Activated effector memory CD4-positive, alpha-beta T cell treated with anti-CD3 and anti-CD28 coated beads, Interleukin-2, amount 50 U/mL, for 16 hours (primary cell): ENCODE measurements around the gene SLC37A3.

Source experiments
- DNase-seq: peaks from one replicate; pipeline ENCODE4 v3.0.0-alpha.2; 2020

SLC37A3 gene

DNA sequence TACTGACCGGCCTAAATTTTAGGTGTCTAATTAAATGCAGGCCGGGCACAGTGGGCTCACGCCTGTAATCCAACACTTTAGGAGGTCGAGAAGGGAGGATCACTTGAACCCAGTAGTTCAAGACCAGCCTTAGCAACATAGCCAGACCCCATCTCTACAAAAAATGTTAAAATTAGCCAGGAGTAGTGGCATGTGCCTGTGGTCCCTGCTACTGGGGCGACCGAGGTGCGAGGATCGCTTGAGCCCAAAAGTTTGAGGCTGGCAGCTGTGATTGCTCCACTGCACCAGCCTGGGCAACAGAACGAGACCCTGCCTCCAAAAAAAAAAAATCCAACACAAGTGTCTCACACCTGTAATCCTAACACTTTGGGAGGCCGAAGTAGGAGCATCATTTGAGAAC lies 491 bp upstream of the SLC37A3 start:
- no peak for DNase-seq

DNA sequence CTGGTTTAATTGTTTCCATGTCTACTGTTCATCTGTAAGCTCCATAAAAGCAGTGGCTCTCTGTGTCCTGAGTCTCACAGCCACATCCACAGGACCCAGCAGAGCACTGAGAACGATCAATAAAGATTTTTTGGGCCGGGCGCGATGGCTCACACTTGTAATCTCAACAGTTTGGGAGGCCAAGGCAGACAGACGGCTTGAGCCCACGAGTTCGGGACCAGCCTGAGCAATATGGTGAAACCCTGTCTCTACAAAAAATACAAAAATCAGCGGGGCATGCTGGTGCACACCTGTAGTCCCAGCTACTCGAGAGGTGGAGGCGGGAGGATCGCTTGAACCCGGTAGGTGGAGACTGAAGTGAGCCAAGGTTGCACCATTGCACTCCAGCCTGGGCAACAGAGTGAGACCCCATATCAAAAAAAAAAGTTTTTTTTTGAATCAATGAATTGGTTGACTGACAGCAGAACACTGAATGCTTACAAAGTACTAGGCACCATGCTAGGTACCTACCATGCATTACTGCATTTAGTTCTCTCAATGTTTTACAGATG lies 4.5 kb downstream of the SLC37A3 start:
- no peak for DNase-seq

DNA sequence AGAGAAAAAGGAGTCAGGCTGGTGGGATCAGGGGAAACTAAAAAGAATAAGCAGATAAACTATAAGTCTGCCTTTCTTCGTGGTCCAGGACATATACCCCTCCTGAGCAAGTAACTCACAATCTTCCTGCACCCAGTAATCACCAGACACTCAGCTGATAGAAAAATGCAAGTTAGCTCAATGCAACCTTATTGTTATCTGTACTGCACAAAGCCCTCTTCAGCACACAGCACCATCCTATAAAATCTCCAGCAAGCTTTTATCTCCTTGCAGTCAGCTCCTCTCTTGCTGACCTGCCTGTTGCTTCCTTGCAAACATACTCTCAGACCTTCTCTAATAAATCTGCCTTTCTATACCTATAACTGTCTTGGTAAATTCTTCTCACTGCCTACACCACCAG lies 6.7 kb downstream of the SLC37A3 start:
- DNase-seq, result no peak

DNA sequence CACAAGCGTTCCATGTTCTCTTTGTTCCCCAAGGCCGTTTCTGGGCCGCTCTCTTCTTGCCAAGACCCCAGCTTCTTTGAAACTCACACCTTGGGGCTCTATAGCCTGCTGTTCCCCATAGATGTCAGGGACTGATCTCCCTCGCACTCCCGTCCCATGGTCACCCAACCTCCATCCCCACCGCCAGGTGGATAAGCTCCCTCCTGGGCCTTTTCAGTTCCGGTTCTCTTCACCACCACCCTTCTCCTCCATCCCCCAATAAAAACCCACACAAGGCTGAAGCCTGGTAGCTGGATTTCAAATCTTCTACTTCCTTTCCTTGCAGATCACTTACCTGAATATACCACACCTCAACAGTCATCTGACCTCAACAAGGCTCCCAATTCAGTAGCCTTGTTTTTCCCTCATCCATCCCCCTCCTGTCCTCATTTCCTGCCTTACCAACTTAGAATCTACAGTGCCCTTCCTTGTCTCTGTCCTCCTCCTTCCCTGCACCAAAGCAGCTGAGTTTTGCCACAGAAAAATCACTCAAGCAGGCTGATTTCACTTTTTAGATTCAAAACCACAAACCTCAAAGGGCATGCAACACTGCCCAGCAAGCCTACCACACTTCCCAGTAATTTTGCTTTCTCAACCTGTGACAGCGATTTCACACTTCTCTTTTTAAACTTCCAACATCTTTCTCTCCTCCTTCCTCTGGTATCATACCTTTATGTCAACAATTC lies 7.7 kb downstream of the SLC37A3 start:
- no peak for DNase-seq

DNA sequence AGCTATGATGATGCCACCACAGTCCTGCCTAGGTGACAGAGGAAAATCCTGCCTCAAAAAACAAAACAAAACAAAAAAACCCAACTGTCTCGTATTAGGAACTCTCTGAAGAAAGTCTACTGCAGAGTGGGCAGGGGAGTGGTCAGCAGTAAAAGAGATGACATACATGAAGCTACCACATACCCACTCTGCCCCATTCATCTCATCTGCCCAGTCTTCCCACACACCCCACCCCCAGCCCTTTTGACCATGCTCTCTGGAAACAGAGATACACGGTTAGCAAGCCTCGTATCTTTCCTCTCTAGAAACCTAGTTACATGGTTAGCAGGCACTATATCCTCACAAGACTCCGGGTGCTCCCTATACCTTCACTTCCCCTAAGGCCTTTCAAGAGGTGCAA lies 8.3 kb downstream of the SLC37A3 start:
- no peak for DNase-seq

DNA sequence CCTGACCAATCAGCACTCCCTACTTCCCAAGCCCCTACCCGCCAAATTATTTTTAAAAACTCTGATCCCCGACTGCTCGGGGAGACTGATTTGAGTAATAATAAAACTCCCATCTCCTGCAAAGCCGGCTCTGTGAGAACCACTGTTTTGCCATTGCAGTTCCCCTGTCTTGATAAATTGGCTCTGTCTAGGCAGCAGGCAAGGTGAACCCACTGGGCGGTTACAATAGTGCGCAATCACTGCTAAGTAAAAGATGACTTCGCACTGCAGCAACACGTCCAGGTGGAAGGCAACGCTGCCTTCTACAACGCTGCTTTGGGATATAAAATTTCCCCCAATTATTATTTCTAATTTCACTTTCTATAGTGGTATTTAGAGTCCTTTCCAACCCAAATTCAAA lies 8.9 kb downstream of the SLC37A3 start:
- no peak for DNase-seq

DNA sequence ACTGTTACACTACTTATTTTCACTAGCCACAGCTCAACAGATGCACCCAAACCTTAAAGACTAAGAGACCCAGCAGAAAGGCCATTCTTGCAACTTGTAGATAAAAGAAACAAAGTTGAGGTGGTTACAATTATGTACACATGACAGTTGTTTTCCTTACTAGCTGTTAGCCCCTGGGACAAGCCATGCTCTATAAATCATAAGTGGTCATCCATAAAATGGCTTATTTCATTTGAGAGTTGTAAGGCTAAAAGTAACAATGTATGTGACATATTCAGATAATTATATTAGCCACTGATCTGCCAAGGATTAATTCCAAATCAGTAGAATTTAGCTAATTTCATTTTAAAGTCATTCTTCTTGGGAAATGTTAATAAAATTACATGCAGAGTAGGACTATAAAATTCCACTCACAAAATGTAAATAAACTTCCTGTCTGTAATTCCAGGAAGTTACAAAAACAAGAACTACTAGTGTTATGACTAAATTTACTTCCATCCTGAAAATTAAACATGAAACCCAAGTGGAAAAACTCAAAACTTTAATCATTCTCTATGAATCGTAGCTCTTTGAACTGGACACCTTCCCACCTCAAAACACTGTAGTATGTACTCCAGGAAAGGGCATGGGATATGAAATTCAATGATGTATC lies 13.3 kb downstream of the SLC37A3 start:
- DNase-seq, result no peak

DNA sequence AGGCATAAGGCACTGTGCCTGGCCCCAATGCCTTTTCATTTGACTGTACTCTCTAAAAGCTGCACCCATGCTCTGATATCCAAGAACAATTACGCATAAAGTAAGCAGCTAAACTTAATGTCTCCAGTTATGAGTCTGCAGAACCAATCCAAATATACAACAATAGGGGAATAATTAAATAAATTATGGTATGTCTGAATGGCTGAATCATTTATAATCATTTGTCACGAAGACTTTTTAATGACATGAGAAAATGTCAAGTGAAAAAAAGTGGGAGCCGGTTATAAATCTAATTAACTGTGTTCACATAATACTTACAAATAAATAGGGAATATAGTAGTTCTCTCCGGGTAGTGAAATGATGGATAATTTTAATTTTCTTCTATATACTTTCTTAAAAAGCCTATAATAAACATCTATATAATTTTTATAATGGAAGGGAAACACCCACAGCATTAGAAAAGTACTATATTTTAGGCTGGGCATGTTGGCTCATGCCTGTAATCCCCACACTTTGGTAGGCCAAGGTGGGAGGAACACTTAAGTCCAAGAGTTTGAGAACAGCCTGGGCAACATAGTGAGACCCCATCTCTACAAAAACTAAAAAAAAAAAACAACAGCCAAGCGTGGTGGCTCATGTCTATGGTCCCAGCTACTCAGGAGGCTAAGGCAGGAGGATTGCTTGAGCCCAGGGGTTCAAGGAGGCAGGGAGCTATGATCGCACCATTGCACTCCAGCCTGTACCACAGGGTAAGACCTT lies 14.2 kb downstream of the SLC37A3 start:
- peak; percentile 9 for DNase-seq

DNA sequence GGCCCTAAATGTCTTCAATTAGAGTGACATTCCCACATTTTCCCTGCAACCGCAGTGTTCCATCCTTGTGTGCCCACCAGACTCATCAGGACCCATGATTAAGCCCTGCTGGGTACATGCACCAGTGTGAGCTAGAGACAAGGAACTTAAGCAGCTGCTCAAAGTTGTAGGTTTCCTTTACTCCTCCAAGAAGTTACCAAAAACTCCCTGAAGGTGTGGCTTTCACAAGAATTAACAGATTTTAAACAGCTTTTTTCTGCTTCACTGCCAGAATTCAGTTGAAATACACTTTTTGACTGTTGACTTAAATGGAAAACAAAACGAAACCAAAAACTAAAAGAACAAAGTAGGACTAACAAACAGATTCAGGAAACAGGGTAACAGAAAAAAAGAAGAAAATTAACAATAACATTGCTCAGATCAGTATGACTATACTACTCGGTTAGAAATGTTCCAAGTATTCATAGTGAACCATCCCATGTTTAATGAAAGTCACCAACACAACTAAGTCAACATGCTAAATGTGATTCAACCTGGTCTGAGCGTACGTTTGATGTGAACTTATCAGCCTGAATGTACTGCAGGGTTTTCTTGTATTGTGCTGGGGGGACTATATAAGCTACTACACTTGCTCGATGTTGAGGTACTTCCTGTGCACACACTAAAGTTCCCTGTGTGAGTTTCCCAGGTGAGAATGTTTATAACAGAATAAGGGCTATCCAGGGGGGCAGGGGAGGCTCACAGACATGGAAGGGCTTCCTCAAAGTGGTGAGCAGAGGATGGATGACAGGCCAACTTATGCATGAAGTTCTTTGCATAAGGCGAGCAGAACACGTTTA lies 22.2 kb downstream of the SLC37A3 start:
- DNase-seq, result peak; percentile 66

DNA sequence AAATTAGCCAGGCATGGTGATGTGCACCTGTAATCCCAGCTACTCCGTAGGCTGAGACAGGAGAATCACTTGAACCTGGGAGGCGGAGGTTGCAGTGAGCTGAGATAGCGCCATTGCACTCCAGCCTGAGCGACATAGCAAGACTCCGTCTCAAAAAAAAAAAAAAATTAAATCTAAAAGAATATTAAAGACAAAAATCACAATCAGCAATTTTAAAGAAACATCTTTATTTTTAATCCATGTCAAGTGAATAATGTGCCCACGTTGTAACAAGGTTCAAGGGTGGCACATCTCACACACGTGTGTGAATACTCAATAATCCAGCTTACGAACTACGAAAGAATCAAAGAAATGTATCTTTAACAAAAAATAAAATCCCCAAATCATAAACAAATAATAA lies 23.0 kb downstream of the SLC37A3 start:
- DNase-seq, result no peak

DNA sequence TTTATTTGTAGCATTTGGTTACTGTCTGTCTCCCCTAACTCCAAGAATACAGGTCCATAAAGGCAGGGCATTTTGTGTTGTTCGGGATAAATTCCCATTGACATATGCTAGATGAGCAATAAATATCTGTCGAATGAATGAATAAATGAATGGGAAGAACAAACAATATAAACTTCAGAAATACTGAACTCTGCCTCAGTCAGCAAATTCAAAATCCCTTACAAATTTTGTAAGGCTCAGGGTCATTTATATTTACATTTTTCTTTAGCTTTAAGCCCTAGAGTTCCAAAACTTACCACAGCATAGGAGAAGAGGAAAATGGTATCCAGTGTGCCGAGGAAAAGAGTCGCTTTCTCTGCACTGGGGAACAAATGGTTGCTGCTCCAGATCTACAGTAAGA lies 29.0 kb downstream of the SLC37A3 start:
- DNase-seq, result no peak

DNA sequence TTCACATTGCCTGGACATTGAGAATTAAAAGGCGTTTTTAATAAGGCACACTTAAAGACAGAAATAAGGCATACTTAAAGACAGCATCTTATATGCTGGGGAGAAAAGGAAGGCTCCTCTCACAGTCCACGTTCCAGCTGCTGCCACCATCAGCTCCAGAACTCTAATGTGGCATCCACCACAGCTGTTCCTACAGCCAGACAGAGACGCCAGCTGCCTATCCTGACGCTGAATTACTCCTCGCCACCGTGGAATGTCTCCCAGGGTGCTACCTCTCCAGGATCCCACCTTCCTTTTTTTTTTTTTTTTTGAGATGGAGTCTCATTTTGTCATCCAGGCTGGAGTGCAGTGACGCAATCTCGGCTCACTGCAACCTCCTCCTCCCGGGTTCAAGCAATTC lies 30.8 kb downstream of the SLC37A3 start:
- peak; percentile 55 for DNase-seq

DNA sequence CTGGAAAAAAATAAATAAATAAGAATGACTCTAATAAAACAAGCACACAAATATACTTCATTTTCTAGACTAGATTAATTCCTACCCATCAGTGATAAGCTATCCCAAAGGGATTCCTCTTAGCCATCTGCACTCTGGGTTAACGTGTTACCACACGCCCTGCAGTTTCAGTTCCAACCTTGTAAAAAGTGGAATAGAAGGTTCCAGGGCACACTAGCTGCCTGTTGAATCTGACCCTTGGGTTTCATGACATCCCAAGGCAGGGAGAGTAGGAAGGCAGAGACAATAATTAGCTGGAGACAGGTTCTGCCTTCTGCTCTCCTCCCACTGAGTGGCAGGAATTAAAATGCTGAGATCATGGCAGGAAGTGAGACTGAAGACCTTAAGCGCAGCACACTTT lies 33.5 kb downstream of the SLC37A3 start:
- DNase-seq, result no peak

DNA sequence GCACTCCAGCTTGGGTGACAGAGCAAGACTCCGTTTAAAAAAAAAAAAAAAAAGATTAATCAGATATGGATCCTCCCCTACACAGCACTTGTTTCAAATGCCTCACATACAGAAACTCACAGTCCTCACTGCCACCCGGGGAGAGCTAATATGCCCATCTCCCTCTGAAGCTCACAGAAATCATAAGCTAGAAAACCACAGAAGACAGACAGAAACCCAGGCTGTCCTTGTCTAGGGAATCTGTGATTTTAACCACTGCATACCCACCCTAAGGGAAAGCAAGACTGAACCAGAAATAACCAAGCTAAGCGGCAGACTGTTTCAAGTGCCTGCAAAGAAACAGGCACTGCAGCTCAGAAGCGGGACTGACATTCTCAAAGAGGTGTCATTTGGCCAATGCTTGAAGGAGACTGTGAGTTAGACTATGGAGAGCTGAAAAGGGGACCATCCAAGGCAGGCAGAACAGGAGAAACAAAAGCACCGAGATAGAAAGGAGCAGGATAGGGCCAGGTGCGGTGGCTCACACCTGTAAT lies 37.6 kb downstream of the SLC37A3 start:
- DNase-seq, result no peak

DNA sequence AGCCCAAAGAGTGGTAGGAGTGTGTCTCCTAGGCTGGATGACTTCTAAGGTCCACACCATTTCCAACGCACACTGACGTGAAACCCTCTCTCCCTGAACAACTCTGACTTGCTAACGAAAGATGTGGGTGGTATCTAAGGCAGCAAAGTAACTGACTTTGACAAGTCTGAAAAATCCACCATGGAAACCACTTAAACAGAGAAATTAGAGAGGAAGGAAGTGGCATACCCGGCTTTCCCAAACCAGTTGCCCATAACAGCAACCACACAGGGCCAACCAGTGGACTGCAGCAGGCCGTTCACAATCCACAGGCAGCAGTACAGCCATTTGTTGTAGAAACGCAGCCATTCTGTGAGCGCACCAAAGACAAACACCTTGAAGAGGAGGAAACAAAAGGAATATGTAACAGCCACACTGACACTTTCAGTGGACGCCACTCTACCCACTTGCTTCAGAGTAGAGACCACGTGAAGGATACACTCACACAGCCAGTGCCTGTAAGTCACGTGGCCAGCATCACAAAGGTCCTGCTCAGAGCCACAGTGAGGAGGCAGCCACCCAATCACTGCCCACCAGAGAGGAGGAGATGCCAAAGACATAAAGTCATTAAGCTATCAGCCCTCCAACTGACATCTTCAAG lies 39.8 kb downstream of the SLC37A3 start:
- DNase-seq, result peak; percentile 76

DNA sequence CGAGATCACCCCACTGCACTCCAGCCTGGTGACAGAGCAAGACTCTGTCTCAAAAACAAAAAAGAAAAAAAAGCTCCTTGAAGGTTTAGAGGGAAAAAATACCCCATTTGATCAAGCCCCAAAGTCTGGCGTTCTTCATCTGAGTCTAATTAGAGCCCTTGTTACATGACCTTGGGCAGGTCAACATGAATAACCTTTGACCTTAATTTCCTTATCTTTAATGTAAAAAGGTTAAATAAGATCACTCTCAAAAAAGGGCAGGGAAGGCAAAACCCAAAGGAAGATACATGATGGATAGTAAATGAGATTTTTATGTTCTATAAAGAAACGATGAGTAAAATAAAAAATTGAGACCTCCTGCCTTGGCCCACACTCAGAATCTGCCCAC lies 40.3 kb downstream of the SLC37A3 start:
- no peak for DNase-seq

DNA sequence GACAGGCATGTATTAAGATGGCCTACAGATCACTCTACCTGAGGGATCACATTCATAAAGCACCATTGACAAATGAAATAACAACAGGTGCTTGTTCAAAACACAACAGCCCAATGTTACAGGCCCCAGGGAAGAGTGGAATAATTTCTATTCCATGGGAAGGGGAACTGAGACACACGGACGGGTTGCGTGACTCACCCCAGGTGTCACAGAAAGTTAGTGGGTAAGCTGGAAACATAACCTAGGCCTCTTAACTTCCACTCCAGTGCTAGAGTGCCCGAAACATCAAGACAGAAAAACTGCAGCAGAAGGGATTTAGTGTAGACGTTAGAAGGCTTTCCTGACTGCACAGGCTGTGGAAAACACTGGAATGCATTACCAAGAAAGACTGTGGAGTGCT lies 48.3 kb downstream of the SLC37A3 start:
- DNase-seq, result no peak

DNA sequence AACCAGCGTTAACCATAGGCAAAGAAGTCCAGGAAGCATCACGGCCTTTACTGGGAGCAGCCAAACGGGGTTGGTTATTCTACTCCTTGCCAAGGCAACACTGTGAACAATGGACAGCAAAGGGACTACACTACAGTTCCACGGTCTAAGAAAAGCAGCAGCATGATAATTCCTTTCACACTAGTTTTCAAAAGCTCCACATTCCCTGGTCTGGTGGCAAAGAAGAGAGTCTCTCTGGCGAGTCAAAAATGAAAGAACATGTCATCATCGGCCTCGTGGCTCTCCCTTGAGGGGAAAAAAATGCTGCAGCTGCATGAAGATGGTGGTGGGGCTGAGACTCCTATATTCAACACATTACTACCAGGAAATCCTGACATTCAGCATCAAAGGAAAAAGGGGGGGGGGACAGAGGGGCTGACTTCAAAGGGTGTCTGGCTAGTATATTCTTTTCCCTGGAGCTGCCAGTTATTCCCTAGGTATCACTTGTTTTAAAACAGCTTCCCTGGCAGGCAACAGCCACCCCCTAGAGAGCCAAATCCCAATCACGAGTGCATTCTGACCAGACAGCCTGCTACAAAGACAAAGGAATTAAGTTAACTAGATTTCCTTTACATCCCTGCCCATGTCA lies 49.1 kb downstream of the SLC37A3 start:
- no peak for DNase-seq

DNA sequence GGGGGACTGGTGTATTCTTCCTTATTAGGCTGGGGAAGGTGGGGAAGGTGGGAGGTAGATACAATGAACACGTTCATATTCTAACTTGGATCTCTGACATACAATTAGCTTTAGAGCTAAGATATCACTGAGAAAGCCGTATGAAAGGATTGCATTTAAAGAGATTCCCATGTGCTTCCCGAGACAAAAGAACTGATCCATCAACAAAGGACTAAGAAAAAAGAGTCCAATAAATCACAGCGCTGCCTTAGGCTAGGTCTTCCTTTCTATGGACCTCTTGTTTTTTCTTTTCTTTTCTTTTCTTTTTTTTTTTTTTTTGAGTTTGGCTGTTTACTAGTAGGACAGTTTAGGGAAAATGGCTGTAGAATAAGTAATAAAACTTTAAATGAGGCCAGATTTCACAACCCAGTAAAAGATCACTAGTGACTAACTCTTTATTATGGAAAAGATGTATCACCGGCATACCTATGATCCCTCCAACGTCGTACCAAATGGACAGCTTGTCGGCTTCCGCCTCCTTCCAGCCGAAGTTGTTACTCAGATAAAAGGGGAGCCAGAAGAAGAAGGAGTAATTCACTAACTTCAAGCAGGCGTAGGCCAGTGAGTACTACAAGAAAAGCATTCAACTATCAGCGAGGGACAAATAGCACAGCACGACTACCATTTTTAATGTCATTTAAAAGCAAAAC lies 50.0 kb downstream of the SLC37A3 start:
- no peak for DNase-seq

DNA sequence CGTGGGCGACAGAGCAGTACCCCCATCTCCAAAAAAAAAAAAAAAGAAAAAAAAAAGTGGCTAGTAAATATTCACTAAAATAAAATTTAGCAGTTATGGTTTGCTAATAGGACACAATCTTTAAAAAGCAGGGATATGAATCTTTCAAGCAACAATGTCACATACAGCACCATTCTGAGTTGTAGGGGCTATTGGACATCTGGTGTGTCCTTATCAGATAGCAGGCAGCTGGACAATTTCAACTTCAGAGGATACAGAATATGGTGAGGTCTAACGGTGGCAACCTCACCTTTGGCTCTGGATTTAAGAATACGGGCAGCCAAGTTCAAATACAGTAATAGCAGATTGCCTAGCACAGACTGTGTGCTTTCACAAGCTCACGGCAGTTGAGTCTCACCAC lies 51.1 kb downstream of the SLC37A3 start:
- no peak for DNase-seq

DNA sequence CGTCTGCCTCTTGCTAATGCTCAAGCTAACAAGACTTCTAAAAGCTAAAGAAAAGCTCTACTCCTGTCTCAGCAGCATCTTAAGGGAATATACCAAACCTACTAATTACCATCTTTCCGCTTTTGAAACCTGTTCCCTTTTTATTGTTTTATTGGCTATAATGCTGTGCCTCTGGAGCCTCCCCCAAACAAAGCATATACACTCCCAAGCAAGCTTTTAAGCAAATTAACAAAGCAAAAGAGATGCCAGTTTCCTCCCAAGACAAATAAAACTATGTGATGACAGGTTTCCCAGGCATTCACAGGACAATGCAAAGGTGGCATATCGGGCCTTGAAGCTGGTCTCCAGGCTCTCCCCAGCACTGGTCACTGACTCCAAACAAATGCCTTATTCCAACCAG lies 52.9 kb downstream of the SLC37A3 start:
- DNase-seq, result no peak
